IMR-90 (cell line): ENCODE results near the gene CAPN9. TPM values are rescaled to one million over a fixed set of nuclear protein-coding genes. Genes with fewer than 3 reads are reported as not detected.

Experiments used
- ATAC-seq: fragments of 200-7000 bp; cut with Tn5 transposase; 2 replicates; pipeline ENCODE4 v1.9.1; 2020; ENCODE audit warnings: low read depth, mild to moderate bottlenecking, moderate library complexity
- BruUV-seq: library from RNA; stranded (reverse); fragments of 400-500 nt; replicated peaks from 2 replicates; lab custom pipeline; 2021; lab: Mats Ljungman, UMichigan
- CTCF ChIA-PET: fragments of 300-600 bp; formaldehyde crosslinking; extraction: SDS; loops from one replicate; lab custom pipeline; 2021; ENCODE audit warnings: antibody characterized with exemption; lab: Yijun Ruan, JAX
- POLR2A ChIA-PET: fragments of 300-600 bp; sonication (Branson Sonifier 250); formaldehyde crosslinking; loops from one replicate; lab custom pipeline; 2022; ENCODE audit warnings: antibody characterized with exemption; ENCODE audit not compliant: unreplicated experiment; lab: Charles Lee
- DNase-seq: peaks from one replicate; pipeline ENCODE4 v3.0.0; 2013
- H2AFZ ChIP-seq: replicated peaks from 2 replicates; pipeline ENCODE3; 2013; ENCODE audit warnings: low read length, mild to moderate bottlenecking; ENCODE audit not compliant: poor library complexity
- H2AK5ac ChIP-seq: 2 replicates; pipeline ENCODE4 v1.6.1; 2013; ENCODE audit warnings: low read depth, low read length, inconsistent platforms
- H2AK9ac ChIP-seq: replicated peaks from 2 replicates; pipeline ENCODE3; 2013; ENCODE audit warnings: mild to moderate bottlenecking, low read depth, low read length, moderate library complexity; ENCODE audit not compliant: poor library complexity
- H2BK120ac ChIP-seq: 2 replicates; pipeline ENCODE4 v1.6.1; 2013; ENCODE audit warnings: low read depth, low read length, inconsistent platforms
- H2BK15ac ChIP-seq: 3 replicates; pipeline ENCODE4 v1.6.1; 2013; ENCODE audit warnings: low read depth, low read length, inconsistent platforms
- H2BK20ac ChIP-seq: 2 replicates; pipeline ENCODE4 v1.6.1; 2013; ENCODE audit warnings: low read depth, mild to moderate bottlenecking, inconsistent platforms, low read length, moderate library complexity
- H2BK5ac ChIP-seq: 2 replicates; pipeline ENCODE4 v1.6.1; 2013; ENCODE audit warnings: mild to moderate bottlenecking, low read depth, low read length, inconsistent platforms; ENCODE audit not compliant: poor library complexity, severe bottlenecking
- H3K14ac ChIP-seq: replicated peaks from 2 replicates; pipeline ENCODE4 v1.6.1; 2013; ENCODE audit warnings: low read depth, low read length, inconsistent platforms
- H3K18ac ChIP-seq: 2 replicates; pipeline ENCODE4 v1.6.1; 2013; ENCODE audit warnings: low read depth, low read length, control low read depth
- H3K23ac ChIP-seq: 2 replicates; pipeline ENCODE4 v1.6.1; 2013; ENCODE audit warnings: low read depth, low read length, inconsistent platforms
- H3K27ac ChIP-seq: 2 replicates; pipeline ENCODE4 v1.5.1; 2013; ENCODE audit warnings: mild to moderate bottlenecking, control low read depth, low read length; ENCODE audit not compliant: insufficient read depth
- H3K27me3 ChIP-seq: 2 replicates; pipeline ENCODE4 v1.6.1; 2013; ENCODE audit warnings: low read length; ENCODE audit not compliant: control insufficient read depth, insufficient read depth
- H3K36me3 ChIP-seq: 2 replicates; pipeline ENCODE4 v1.6.1; 2013; ENCODE audit warnings: low read length, mixed read lengths; ENCODE audit not compliant: control insufficient read depth, insufficient read depth
- H3K4ac ChIP-seq: 2 replicates; pipeline ENCODE4 v1.6.1; 2013; ENCODE audit warnings: low read depth, low read length, inconsistent platforms
- H3K4me1 ChIP-seq: 2 replicates; pipeline ENCODE4 v1.6.1; 2013; ENCODE audit warnings: low read length, mixed read lengths; ENCODE audit not compliant: control insufficient read depth, insufficient read depth
- H3K4me2 ChIP-seq: 2 replicates; pipeline ENCODE4 v1.6.1; 2013; ENCODE audit warnings: low read depth, mild to moderate bottlenecking, control low read depth, low read length, moderate library complexity
- H3K4me3 ChIP-seq: 2 replicates; pipeline ENCODE4 v1.5.1; 2013; ENCODE audit warnings: low read depth, mild to moderate bottlenecking, control low read depth, low read length, moderate library complexity; ENCODE audit not compliant: insufficient read depth
- H3K56ac ChIP-seq: 2 replicates; pipeline ENCODE4 v1.6.1; 2013; ENCODE audit warnings: low read length, inconsistent platforms; ENCODE audit not compliant: insufficient read depth; ENCODE audit errors: extremely low read depth
- H3K79me1 ChIP-seq, 2 experiments: 2 replicates each; pipeline ENCODE4 v1.6.1; 2013; ENCODE audit warnings: low read length in 2 of 2, inconsistent platforms in 1 of 2, low read depth in 1 of 2
- H3K9ac ChIP-seq: 2 replicates; pipeline ENCODE4 v1.6.1; 2013; ENCODE audit warnings: low read depth, low read length, control low read depth
- H3K9me1 ChIP-seq: 2 replicates; pipeline ENCODE4 v1.6.1; 2013; ENCODE audit warnings: low read length, inconsistent platforms; ENCODE audit not compliant: insufficient read depth
- H3K9me3 ChIP-seq: 2 replicates; pipeline ENCODE4 v1.6.1; 2013; ENCODE audit warnings: low read length; ENCODE audit not compliant: control insufficient read depth, insufficient read depth
- H4K20me1 ChIP-seq: 2 replicates; pipeline ENCODE4 v1.6.1; 2013; ENCODE audit warnings: low read length, inconsistent platforms; ENCODE audit not compliant: insufficient read depth
- H4K5ac ChIP-seq: 2 replicates; pipeline ENCODE4 v1.6.1; 2013; ENCODE audit warnings: mild to moderate bottlenecking, low read depth, low read length, control low read depth
- H4K8ac ChIP-seq, 2 experiments: 2 replicates each; pipeline ENCODE4 v1.6.1; 2013; ENCODE audit warnings: low read depth in 2 of 2, low read length in 2 of 2, control low read depth in 1 of 2, inconsistent platforms in 1 of 2
- H4K91ac ChIP-seq: 2 replicates; pipeline ENCODE4 v1.6.1; 2013; ENCODE audit warnings: low read depth, low read length, inconsistent platforms; ENCODE audit not compliant: insufficient read depth
- BHLHE40 ChIP-seq: fragments of 150-350 bp; IDR thresholded peaks from 2 replicates; pipeline ENCODE4 v1.6.1; 2016; ENCODE audit warnings: mild to moderate bottlenecking, low read depth, low read length
- CHD1 ChIP-seq: IDR thresholded peaks from 2 replicates; pipeline ENCODE4 v1.6.1; 2012; ENCODE audit warnings: low read depth, low read length, improper control_type of control experiment
- CTCF ChIP-seq: conservative IDR thresholded peaks from 2 replicates; pipeline ENCODE4 v1.5.1; 2012; ENCODE audit warnings: mild to moderate bottlenecking, low read depth, low read length, improper control_type of control experiment
- ELK1 ChIP-seq: fragments of 150-350 bp; IDR thresholded peaks from 2 replicates; pipeline ENCODE4 v1.6.1; 2016; ENCODE audit warnings: low read depth, mild to moderate bottlenecking, low read length, moderate library complexity, borderline replicate concordance
- FOS ChIP-seq: fragments of 150-350 bp; IDR thresholded peaks from 2 replicates; pipeline ENCODE4 v1.6.1; 2016; ENCODE audit warnings: low read depth, low read length
- MAFK ChIP-seq: IDR thresholded peaks from 2 replicates; pipeline ENCODE4 v1.6.1; 2012; ENCODE audit warnings: low read depth, low read length, improper control_type of control experiment
- MAZ ChIP-seq: IDR thresholded peaks from 2 replicates; pipeline ENCODE4 v1.6.1; 2012; ENCODE audit warnings: low read depth, mild to moderate bottlenecking, low read length, improper control_type of control experiment, moderate library complexity, borderline replicate concordance
- MXI1 ChIP-seq: IDR thresholded peaks from 2 replicates; pipeline ENCODE4 v1.6.1; 2012; ENCODE audit warnings: low read depth, mild to moderate bottlenecking, low read length, moderate library complexity, borderline replicate concordance
- POLR2A ChIP-seq: IDR thresholded peaks from 2 replicates; pipeline ENCODE4 v1.6.1; 2012; ENCODE audit warnings: mild to moderate bottlenecking, low read depth, low read length
- RAD21 ChIP-seq: IDR thresholded peaks from 2 replicates; pipeline ENCODE4 v1.6.1; 2012; ENCODE audit warnings: low read length, improper control_type of control experiment
- RCOR1 ChIP-seq: IDR thresholded peaks from 2 replicates; pipeline ENCODE4 v1.6.1; 2012; ENCODE audit warnings: mild to moderate bottlenecking, low read length, improper control_type of control experiment; ENCODE audit not compliant: insufficient replicate concordance
- RFX5 ChIP-seq: IDR thresholded peaks from 2 replicates; pipeline ENCODE4 v1.8.0; 2012; ENCODE audit warnings: low read depth, mild to moderate bottlenecking, low read length, moderate library complexity
- SMC3 ChIP-seq: fragments of 150-350 bp; IDR thresholded peaks from 2 replicates; pipeline ENCODE4 v1.6.1; 2016; ENCODE audit warnings: low read depth, mild to moderate bottlenecking, antibody characterized with exemption, low read length, moderate library complexity
- USF2 ChIP-seq: fragments of 150-350 bp; IDR thresholded peaks from 2 replicates; pipeline ENCODE4 v1.6.1; 2017; ENCODE audit warnings: mild to moderate bottlenecking, antibody characterized with exemption, low read length, low read depth
- WGBS, 2 experiments: methylation state at CpG; one replicate each; pipeline versions ENCODE4 v1.1.5 to v1.1.7; 2013; ENCODE audit warnings: missing lambda C conversion rate in 2 of 2; ENCODE audit not compliant: insufficient read length in 1 of 2; ENCODE audit errors: extremely low coverage in 2 of 2; 5-methylcytosine and 5-hydroxymethylcytosine counted together
- dilution Hi-C: fragments of 300-500 bp; cut with HindIII; formaldehyde crosslinking; loops from one replicate; pipeline ENCODE4 v1.14.3; 2018; ENCODE audit warnings: low sequenced_read_pairs; ENCODE audit not compliant: unreplicated experiment
- in situ Hi-C: fragments of 300-500 bp; cut with MboI; formaldehyde crosslinking; loops from 3 replicates; pipeline ENCODE4 v1.14.3; 2019; ENCODE audit warnings: low sequenced_read_pairs, inconsistent platforms, mixed read lengths
- intact Hi-C: fragments of 100-400 bp; cut with micrococcal nuclease; formaldehyde crosslinking; loops from 2 replicates; pipeline ENCODE4 v1.10.0; 2022
- polyA plus RNA-seq, 3 experiments: library from polyadenylated mRNA; depleted of rRNA; stranded (reverse); fragments of >200 nt; gene quantifications; 2 replicates each; pipeline ENCODE4 v1.2.3, GENCODE V29; 2012; ENCODE audit warnings: low replicate concordance in 1 of 3
- total RNA-seq: library from RNA; depleted of rRNA; stranded (reverse); fragments of >200 nt; gene quantifications from 2 replicates; pipeline ENCODE4 v1.2.3, GENCODE V29; 2012

Gene CAPN9
- total and polyA plus RNA-seq, 2 of the 4 experiments (the other 2 are of a cell fraction): not detected

- H2BK20ac ChIP-seq: no peak overlapping the region
- in situ Hi-C loops: no loop called here
- H4K20me1 ChIP-seq: peaks cover 5% of the 10 kb centered on the region; the same call in 1 of the 2 replicates
- H4K91ac ChIP-seq: no peak overlapping the region
- peaks cover 4% of the 10 kb centered on the region for H3K4me1 ChIP-seq
- H2BK5ac ChIP-seq: no peak overlapping the region
- DNase-seq: no peak
- H3K4me3 ChIP-seq: no peak overlapping the region
- H3K9ac ChIP-seq: no peak overlapping the region
- H3K27ac ChIP-seq: no peak overlapping the region
- dilution Hi-C loops: no loop called here
- peaks cover 9% of the 10 kb centered on the region; the same call in 1 of the 2 replicates for H3K9me1 ChIP-seq
- H2BK120ac ChIP-seq: no peak overlapping the region
- 100% methylated on average over 1 of the region's 4 CpGs; no CpG with 5 or more reads in 1 of the 2 experiments for WGBS, 2 experiments
- no peaks in the 10 kb centered on the region for H3K36me3 ChIP-seq
- H3K4ac ChIP-seq: no peak overlapping the region
- H2AFZ ChIP-seq: no peak overlapping the region
- no peaks in the 10 kb centered on the region; a peak in 1 of 4 replicates for H3K79me1 ChIP-seq
- H4K5ac ChIP-seq: no peak overlapping the region
- no peak overlapping the region for H4K8ac ChIP-seq
- ChIA-PET POLR2A (no interaction called here), CTCF (no interaction called here)
- no peak overlapping the region for H2BK15ac ChIP-seq
- H2AK9ac ChIP-seq: no peak overlapping the region
- TF ChIP-seq MXI1 (no peak), MAZ (no peak), USF2 (no peak), RCOR1 (no peak), CTCF (no peak), RAD21 (no peak), MAFK (no peak), ELK1 (no peak), POLR2A (no peak), SMC3 (no peak), RFX5 (no peak), CHD1 (no peak), FOS (no peak), BHLHE40 (no peak)
- intact Hi-C loops: no loop called here
- no peak overlapping the region for H3K4me2 ChIP-seq
- no peak overlapping the region for H2AK5ac ChIP-seq
- no peaks in the 10 kb centered on the region for H3K9me3 ChIP-seq
- no peak overlapping the region for H3K23ac ChIP-seq
- BruUV-seq: no TSS peak
- no peak for ATAC-seq
- H3K56ac ChIP-seq: no peak overlapping the region
- H3K14ac ChIP-seq: no peak overlapping the region
- no peaks in the 10 kb centered on the region for H3K27me3 ChIP-seq
- H3K18ac ChIP-seq: no peak overlapping the region
Measured at GRCh38 chr1:230819976-230820375, 72.8 kb downstream of the CAPN9 start.
